Measurements from ENCODE around the gene AJUBA.
A peak's percentile ranks its signal among the peaks of the same experiment; 100 is the strongest.
"Not testable (repeated sequence)": the region's sequence is repeated elsewhere in the genome, so short reads cannot be mapped to it uniquely, and the experiment has no call there.

AJUBA gene

DNA sequence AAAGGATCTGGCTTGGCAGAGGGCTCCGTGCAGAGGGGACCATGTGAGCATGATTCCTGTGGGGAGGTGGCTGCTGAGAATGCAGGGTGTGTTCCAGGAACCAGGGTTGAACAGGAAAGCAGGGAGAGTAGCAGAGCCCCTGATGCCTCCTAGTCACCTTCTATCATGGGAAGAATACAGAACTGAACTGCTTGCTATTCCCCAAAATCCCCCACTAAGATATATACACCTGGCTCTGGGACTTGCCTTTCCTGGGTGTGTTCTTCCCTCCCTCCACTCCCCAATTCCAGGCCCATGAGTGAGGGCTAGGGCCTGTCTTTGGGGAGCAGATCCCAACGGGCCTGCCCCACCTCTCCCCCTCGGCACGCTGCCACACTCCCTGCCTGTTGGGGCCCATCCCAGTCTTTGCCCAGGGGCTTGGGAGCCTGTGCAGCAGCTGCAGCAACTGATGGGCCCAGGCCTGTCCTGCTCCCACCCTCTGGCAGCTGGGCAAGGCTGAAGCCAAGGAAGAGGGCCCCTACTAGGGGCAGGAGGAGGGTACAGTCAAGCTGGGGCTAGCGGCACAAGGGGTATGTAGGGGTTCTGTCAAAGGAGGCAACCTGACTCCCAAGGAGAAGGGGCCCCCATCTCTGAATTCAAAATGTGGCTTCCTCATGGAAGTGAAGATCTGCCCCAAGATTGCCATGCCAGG, 3.2 kb downstream of the AJUBA start:
- DNase-seq: no peak

GRCh38 chr14:22978487-22978837, 3.9 kb downstream of the AJUBA start:
- DNase-seq: no peak

GRCh38 chr14:22977684-22978486, 4.5 kb downstream of the AJUBA start:
- DNase-seq: no peak

GRCh38 chr14:22977434-22977683, 5.0 kb downstream of the AJUBA start:
- DNase-seq: no peak

GRCh38 chr14:22976620-22977433, 5.5 kb downstream of the AJUBA start:
- peak; percentile 14 for DNase-seq

DNA sequence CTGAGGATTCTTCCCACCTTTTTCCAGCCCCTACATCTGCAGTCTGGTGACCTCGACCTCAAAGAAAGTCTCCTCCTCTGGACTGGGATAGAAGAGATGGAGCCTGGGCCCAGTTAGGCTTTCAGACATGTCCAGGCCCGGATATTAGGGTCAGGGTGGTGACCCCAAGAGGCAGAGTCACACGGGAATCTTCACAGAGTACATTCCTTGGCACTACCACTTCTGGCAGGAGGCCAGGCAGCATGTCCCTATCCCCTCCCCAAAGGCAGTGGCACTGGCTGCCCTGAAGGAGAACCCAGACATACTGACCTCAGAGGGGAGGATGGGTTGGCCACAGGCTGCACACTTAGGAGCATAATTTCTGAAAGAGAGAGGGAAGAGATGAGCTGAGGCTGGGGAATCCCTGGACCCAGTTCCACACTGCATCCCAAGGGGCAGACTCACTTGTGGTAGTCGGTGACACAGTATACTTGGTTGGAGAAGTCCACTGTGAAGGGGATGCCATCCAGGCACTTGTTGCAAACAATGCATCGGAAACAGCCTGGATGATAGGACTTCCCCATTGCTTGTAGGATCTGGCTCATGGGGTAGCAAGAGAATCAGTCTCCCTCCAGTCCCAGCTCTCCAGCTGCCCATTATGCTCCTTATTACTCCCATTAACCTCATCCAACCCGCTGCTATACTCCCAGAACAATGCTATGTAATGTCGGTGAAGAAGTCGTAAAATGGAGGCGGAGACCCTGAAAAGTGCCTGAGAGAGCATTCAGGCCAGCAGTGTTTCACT, 7.6 kb downstream of the AJUBA start:
- no peak for DNase-seq

GRCh38 chr14:22973217-22974032, 8.9 kb downstream of the AJUBA start:
- DNase-seq: peak; percentile 7

DNA sequence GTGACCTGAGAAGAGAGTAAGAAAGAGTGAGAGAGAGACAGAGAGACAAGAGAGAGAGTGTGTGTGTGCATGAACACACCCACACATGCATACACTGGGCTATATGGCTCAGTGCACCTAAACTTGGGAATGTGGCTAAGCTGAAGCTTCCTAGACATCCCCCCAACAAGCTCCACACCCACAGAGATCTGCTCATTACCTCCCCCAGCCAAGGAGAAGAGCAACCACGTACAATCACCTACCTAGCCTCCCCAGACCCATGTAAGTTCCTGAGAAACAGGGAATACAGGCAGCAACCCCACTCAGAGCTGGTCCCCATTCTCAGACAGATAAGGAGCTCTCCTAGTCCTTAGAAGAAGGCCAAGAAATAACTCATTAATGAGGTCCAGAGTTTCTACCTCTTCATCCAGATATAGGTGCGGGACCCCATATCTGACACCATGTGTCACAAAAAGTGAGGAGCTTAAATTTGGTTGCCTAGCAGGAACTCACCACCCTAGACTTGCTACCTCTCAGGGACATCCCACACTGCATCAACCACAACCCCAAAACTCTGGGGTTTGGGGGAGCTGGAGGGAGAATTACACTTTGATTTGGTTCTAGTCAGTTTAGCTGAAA, 9.9 kb downstream of the AJUBA start:
- DNase-seq: no peak

DNA sequence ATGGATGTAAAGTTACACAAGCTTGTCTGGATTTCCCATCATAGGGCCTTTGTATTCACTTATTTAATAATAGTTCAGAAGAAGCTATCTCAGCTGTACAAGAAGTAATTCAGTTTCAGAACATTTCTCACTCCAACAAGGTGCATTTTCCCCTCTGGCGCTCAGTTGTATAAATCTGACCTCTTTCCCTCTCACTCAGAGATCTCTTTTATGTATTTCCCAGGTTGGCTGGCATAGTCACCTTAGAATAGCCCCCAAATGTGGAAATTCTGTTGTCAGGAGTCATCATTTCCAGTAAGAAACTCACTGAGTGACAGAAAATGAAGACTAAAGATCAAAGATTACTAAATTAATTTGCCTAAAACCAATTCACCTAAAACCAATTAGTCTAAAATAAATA, 11.2 kb downstream of the AJUBA start:
- no peak for DNase-seq

- DNase-seq: no peak
These were observed 15.5 kb downstream of the AJUBA start for GRCh38 chr14:22966783-22967269.

DNA sequence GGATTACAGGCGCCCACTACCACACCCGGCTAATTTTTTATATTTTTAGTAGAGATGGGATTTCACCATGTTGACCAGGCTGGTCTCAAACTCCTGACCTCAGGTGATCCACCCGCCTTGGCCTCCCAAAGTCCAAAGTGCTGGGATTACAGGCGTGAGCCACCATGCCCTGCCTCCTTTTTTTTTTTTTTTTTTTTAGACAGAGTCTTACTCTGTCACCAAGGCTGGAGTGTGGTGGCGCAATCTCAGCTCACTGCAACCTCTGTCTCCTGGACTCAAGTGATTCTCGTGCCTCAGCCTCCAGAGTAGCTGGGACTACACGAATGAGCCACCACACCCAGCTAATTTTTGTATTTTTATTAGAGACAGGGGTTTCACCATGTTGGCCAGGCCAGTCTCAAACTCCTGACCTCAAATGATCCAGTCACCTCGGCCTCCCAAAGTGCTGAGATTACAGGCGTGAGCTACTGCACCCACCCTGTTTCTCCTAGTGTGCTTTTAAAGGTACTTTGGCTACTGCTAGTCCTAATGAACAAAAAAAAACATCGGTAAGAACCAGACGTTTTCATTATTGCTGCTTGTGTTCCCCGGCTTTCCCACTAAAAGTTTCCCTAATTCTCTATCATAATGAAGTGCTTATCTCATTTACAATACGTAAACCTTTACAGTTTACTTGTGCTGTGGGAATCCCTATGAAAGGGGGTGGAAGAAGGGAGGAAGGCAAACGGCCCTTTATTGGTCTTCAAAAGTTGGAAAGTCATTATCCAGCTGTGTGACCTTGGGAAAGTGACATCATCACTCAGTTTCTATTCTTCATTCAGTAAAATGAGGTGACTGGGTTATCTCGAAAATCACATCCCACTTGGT, 16.2 kb downstream of the AJUBA start:
- not testable (repeated sequence) for DNase-seq

- DNase-seq: no peak
These were observed 20.2 kb downstream of the AJUBA start for GRCh38 chr14:22962061-22962676.

DNA sequence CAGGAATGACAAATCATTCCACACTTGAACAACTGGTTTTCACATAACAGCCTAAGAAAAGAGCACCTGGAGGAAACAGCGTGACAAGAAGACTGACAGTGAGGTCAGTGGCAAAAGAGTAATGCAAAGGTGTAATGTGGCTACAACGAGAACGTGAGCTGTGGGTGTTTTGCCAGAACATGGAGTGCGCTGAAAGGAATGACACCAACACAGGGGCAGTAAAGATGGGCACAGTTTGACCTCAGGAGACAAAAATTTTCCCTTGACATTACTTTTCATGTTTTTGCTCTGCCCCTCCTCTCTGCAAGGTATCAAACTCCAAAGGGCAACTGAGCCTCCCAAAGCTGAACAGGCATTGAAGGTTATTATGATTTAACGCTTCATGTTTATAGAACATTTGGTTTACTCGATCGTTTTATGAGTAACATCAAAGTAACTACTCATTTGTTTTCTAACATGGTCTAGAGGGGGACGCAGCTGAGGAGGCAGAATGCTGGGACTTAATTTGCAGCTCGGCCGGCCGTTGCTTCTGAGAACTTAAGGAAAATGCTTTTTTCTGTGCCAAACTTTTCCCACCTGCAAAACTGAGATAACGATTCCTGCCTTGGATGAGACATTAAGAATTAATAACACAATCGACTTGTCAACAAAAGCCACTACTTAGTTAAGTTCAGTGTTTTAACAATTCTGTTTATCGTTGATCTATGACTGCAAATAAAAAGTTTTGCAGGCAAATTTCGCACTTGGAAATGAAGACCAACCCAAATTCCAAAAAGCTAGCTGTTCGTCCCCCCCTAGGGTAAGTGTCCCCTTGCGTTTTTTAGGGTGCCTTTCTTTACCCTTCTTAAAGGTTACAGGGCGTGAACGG, 26.4 kb downstream of the AJUBA start:
- DNase-seq: no peak

DNA sequence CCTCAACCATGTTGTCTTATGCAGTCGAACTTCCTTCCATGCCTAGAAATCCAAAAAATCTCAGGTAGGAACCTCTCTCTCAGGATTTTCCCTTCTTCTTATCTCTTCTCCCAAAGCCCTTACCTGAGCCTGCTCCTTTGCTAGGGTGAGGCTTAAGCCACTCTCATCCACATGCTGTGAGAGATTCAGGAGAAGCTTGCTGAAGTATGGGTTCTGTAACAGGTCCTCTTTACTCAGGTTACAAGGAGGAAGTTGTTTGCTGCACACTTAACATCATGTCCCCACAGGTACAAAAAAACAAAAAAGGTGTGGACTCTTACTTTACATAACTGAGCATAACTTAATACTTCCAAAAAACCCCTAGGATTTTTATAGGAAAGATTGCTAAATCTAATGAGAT, 29.9 kb downstream of the AJUBA start:
- no peak for DNase-seq

DNA sequence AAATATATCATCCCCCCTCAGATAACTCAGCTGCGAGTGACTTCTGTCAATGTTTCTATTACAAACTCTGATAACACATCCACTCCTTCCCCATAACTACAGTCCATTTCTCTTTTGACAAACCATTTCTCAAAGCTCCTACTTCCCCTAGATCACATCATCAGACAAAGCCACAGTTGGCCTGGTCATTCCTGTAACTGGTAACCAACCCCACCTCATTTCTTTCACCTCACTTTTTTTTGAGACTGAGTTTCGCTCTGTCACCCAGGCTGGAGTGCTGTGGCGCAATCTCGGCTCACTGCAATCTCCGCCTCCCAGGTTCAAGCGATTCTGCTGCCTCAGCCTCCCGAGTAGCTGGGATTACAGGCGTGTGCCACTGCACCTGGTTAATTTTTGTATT, 30.6 kb downstream of the AJUBA start:
- not testable (repeated sequence) for DNase-seq

GRCh38 chr14:22945642-22946041, 36.7 kb downstream of the AJUBA start:
- no peak for DNase-seq

DNA sequence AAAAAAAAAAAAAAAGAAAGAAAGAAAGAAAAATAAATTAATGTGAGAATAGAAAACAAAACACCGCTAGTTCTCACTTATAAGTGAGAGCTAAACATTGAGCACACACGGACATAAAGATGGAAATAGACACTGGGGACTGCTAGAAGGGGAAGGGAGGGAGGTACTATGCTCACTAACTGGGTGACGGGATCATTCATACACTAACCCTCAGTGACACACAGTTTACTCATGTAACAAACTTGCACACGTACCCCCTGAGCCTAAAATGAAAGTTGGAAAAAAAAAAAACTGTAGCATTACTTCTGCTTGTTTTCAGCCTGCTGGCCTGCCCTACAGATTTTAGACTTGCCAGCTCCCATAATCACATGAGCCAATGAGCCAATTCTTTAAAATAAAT, 42.7 kb downstream of the AJUBA start:
- no peak for DNase-seq

DNA sequence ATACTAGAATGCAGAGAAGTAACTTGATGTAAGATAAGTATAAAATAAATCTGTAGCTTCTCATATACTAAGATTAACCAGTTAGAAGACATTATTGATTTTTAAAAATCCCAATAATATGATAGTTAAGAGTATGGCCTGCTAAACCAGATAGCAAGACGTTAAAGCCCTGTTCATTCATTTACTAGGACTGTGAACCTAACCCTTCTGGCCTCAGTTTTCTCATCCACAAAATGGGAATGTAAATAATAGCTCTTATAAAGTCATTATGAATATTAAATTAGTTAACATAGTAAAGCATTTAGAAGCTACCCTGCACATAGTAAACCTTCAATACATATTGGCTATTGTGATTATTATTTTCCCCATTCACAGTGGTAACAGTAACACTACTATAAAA, 47.2 kb downstream of the AJUBA start:
- DNase-seq: no peak

- no peak for DNase-seq
These were observed 50.2 kb downstream of the AJUBA start for GRCh38 chr14:22932146-22932545.

All from GF-D8 (cell line).